ENCODE measurements around the gene UGT1A4. TPM values are rescaled to one million over a fixed set of nuclear protein-coding genes. Genes with fewer than 3 reads are reported as not detected.

UGT1A4 gene
- not detected for total RNA-seq
- long read RNA-seq = 0 reads

DNA sequence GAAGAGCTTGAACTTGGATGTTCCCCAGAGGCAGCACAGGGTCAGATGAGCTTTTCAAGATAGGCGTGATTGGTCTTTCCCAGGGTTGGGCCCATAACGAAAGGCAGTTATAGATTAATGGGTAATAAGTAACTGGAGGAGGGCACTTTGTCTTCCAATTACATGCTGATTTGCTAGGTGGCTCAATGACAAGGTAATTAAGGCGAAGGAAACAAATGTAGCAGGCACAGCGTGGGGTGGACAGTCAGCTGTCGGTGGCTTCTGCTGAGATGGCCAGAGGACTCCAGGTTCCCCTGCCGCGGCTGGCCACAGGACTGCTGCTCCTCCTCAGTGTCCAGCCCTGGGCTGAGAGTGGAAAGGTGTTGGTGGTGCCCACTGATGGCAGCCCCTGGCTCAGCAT lies at the start of gene UGT1A4:
Gene UGT1A4, plus strand, starts transcription at position 185 of the 400 bp plus-strand sequence. Its CDS starts 85 bp downstream, at position 270.
- intact Hi-C loops (cut with DNase I) = no loop called here
- DNase-seq (ENCODE audit: missing footprints) (no peak), ATAC-seq (no peak)

DNA sequence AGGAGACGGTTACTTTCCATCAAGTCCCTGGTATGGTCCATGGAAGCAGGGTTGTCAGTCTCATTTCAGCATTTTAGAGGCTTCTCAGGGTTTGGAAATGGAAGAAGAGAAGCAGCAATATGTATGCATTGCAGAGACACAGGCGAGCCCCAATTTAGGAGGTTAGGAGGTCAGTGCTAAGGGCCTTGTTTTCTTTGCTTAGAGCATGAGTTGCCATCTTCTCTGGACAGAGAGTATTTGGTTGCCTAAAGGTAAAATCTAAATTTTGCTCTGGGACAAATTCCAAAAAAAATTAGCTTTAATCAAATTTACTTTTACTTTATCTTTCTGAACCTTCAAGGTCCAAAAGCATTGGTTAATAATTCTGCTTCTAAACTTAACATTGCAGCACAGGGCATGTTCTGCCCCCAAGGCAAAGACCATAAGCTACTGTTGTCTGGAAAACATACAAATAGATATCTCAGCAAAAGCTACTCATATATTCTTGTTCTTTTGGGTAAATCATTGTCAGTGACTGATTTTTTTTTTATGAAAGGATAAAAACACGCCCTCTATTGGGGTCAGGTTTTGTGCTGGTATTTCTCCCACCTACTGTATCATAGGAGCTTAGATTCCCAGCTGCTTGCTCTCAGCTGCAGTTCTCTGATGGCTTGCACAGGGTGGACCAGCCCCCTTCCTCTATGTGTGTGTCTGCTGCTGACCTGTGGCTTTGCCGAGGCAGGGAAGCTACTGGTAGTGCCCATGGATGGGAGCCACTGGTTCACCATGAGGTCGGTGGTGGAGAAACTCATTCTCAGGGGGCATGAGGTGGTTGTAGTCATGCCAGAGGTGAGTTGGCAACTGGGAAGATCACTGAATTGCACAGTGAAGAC lies 47.0 kb upstream of the UGT1A4 start, which contains the start of gene UGT1A9:
Gene UGT1A9, plus strand, starts transcription at position 609 of the 872 bp plus-strand sequence. Its CDS starts 37 bp downstream, at position 646.
- no peak for ATAC-seq
- intact Hi-C loops (cut with DNase I) = no loop called here
- DNase-seq (ENCODE audit: missing footprints) = no peak

DNA sequence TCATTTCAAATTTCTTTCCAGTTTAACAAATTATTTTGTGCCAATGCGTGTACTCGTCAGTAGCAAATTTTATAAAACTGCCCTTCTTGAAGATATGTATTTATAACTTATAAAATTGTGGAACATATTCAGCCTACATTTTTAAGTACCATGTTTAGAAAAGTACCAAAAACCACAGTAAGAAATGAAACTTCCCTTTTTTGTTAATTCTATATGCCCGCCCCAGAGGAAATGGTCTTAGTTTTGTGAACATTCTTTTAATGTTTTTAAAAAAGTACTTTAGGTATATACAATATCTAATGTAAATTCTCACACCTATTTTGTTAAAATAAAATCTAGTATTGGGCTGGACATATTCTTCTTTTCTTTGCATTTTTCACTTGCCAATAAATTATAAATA lies 45.6 kb upstream of the UGT1A4 start:
- no peak for ATAC-seq
- DNase-seq (ENCODE audit: missing footprints) = no peak
- intact Hi-C loops (cut with DNase I) = no loop called here

DNA sequence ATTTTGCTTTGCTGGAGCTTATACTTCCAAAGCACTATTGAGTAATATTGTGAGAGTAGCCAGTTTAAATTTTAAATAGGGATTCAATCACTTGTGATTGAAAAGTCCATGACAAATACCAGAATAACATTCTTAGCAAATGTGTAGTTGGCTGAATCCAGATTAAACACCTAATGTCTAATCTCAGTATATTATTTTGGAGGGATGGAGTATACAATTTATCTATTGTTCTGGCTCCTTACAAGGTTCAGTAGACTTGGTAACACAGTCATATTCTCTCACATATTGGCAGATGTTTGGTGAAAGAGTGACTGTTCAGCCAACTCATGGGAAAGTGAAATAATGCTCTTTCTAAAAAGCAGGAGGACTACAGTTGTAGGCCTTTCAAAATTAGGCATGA lies 44.6 kb upstream of the UGT1A4 start:
- no peak for DNase-seq (ENCODE audit: missing footprints)
- intact Hi-C loops (cut with DNase I) = no loop called here
- ATAC-seq = no peak

DNA sequence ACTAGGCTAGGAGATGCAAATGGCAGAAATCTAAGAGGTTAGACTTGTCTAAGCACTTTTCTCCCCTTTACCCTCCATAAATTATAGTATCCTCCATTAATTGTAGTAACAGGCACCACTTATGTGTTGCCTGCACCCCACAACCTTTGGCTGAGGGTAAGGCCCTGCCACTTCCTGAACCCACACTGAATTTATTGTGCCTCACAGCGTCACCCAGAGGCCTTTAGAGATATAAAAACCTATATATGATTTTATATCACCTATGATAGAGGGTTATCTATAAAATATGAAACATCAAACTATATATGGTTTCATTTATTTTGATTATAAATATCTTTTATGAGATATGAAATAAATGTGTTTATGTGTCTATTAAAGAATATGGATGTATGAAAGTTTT lies 44.2 kb upstream of the UGT1A4 start:
- intact Hi-C loops (cut with DNase I) = no loop called here
- ATAC-seq (no peak), DNase-seq (ENCODE audit: missing footprints) (no peak)

DNA sequence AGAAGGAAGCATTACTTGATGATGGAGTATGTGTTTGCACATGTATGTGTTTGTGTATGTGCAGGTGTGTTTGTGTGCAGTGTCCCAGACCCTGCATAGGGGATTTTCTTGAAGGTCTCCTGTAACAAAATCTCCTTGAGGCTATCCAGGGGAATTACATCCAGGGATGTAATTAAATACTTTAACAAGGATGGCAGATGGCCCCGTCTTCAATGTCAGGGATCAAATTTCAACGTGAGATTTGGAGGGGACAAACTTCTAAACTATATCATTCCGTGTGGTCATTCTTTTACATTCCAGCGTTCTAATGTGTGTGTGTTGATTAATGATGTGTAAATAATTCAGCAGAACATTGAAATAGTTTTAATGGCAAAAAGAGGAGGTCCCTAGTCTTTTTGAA lies 43.5 kb upstream of the UGT1A4 start:
- intact Hi-C loops (cut with DNase I) = no loop called here
- no peak for ATAC-seq
- DNase-seq (ENCODE audit: missing footprints) = no peak

DNA sequence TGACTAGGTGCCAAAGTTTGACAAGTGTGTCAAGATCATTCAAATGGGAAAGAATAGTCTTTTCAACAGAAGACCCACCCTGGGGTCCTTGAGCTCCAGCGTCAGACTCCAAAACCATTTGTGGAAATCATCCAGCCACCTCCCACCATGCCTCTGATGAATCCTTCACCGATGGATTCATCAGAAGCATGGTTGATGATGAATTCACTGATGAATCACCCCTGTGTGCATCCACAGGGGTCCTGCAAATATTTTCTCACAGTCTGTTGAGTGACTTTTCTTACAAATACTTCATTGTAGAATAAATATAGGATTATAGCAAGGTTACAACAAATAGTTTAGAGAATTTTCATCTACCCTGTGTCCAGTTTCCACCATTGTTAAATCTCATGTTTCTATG lies 42.5 kb upstream of the UGT1A4 start:
- intact Hi-C loops (cut with DNase I) = no loop called here
- DNase-seq (ENCODE audit: missing footprints) = no peak

DNA sequence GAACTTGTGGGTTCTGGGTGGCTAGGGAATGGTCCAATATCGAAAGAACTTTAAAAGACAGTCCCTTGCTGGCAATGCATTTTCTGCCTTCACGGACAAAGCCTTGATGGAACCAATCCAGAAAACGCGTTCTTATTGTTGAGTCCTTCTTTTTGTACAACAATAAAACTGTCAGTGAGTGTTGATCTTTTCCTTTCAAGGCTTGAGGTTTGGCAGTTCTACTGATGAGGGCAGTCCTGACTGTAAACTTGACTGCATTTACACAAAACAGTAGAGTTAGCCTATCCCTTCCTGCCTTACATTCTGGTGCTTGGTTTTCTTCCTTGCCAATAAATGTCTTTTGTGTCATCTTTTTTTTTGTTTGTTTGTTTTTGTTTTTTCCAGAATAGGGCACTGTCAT lies 39.3 kb upstream of the UGT1A4 start:
- ATAC-seq (no peak), DNase-seq (ENCODE audit: missing footprints) (no peak)
- intact Hi-C loops (cut with DNase I) = no loop called here

More for the DNA sequence above, 42.5 kb upstream of the UGT1A4 start:
- ATAC-seq = no peak

DNA sequence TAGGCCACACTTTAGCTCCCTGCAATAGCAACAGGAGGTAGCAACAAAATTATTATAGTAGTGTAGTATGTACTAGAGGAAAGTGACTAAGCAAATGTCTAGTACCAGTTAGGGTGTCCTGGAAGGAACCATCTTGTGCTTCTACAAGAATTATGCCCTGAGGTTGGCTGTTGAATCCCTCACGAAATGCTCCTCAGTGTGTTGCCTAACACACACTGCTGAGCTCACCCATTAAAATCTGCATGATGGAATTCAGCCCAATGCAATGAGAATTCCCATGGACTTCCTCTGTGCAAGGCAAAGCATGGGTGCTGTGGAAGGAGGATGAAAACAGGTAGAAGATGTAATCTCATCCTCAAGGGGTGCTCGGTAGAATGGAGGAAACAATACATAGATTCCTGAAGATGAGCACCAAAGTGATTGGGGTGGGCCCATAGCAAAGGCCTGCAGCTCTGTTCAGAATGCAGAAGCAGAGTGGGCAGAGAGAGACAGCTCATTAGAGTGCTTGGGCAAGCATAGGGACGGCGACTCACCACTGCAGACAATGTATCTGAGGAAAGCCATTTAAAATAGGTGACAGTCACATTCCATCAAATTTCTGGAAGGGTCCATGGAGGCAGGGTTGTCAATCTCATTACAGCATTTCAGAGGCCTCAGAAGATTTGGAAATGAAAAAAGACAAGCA lies 38.0 kb upstream of the UGT1A4 start:
- ATAC-seq (no peak), DNase-seq (ENCODE audit: missing footprints) (peak; percentile 31)
- intact Hi-C loops (cut with DNase I) = no loop called here

DNA sequence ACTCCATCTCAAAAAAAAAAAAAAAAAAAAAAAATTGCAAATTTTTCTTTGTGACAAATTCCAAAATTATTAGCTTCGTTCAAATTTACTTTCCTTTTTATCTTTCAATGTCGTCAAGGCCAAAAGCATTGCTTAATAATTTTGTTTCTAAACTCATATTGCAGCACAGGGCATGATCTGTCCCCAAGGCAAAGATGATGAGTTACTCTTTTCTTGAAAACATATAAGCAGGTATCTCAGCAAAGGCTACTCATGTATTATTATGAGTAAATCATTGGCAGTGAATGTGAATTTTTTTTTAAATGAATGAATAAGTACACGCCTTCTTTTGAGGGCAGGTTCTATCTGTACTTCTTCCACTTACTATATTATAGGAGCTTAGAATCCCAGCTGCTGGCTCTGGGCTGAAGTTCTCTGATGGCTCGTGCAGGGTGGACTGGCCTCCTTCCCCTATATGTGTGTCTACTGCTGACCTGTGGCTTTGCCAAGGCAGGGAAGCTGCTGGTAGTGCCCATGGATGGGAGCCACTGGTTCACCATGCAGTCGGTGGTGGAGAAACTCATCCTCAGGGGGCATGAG lies 36.9 kb upstream of the UGT1A4 start, which contains the start of gene UGT1A7:
Gene UGT1A7, plus strand, starts transcription at position 381 of the 579 bp plus-strand sequence. Its CDS starts 37 bp downstream, at position 418.
- no peak for ATAC-seq
- DNase-seq (ENCODE audit: missing footprints) = no peak
- intact Hi-C loops (cut with DNase I) = no loop called here

DNA sequence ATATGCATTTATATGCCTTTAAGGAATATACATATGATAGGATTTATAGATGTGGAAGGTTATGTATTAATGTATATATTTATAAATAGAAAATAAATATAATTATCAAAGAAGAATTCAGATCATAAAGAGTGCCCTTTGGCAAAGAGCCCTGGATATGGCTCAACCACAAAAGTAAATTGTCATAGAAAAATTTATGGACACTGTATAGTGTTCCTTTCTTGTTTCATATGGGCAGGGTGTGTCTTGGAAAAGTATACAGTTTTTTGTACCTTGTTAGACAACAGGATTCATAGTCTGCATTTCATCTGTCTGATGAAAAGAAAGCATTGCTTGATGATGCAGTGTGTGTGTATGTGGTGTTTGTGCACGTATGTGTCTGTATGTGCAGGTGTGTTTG lies 33.9 kb upstream of the UGT1A4 start:
- ATAC-seq = no peak

DNA sequence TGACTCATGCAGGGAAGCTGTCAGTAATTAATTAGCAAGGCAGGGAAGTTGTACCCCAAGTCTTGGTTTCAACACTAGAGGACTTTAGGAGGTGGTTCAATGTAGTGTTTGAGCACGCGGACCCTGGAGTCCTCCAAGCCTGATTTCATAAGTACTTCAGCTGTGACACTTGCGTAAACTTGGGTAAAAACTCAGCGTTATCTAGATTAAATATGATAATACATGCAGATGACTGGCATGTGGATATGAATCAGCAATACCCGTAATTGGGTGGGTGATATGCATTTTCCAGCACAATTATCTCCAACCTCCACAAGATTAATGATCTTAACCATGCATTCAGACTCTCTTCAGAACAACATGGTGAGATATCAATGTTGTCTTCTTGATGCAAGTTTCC lies 31.6 kb upstream of the UGT1A4 start:
- DNase-seq (ENCODE audit: missing footprints) = no peak
- ATAC-seq = no peak
- intact Hi-C loops (cut with DNase I) = no loop called here

More for the DNA sequence above, 33.9 kb upstream of the UGT1A4 start:
- no peak for DNase-seq (ENCODE audit: missing footprints)
- intact Hi-C loops (cut with DNase I) = no loop called here

DNA sequence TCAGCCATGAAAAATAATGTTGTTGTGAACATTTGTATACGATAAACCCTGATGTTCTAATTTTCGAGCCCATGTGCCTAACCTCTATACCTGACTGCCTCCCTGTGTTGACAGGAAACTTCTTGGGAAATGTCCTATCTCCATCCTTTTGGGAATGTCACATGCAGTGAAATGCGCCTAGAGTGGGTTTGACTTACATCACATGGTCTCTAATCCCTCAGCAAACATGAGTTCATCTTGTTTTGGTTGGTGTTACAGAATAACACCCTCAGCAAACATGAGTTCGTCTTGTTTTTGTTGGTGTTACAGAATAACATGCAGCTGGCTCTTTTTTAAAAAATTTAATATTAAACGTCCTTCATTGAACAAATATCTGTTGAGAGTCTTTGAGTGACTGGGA lies 30.2 kb upstream of the UGT1A4 start:
- no peak for ATAC-seq
- no peak for DNase-seq (ENCODE audit: missing footprints)
- intact Hi-C loops (cut with DNase I) = no loop called here

DNA sequence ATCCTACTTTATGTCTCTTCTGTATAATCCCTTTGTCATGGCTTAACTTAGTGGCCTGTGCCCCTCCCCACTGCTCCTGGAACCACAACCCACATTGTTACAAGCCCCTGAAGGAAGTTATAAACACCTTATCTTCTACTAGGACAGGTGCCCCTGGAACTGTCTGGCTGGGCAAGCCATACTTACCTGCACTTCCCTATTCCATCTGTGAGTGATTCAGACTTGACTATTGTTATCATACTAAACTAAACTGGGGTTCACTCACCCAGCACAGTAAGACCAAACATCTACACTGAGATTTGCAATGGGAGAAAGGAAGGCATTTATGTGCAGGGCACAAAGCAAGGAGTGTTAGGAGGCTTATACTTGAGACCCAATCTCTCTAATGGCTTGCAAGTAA lies 29.5 kb upstream of the UGT1A4 start:
- no peak for DNase-seq (ENCODE audit: missing footprints)

DNA sequence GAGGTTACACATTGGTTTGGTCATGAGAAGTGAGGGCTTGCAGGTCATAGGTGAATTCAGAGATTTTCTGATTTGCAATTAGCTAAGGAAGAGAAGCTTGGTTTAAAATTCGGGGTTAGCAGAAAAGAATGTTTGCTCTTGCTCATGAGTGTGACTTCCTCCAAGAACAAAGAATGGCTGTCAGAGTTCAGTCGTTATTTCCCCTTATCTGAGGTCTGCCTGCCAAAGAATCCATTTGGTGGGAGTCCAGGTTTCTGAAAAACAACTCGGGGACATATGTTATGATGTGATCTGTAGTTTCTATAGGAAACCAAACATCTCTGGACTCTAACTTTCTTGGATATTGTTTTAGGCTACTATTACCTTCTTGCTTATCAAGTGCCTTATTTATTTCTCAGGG lies 29.0 kb upstream of the UGT1A4 start:
- DNase-seq (ENCODE audit: missing footprints) (no peak), ATAC-seq (no peak)
- intact Hi-C loops (cut with DNase I) = no loop called here

More for the DNA sequence above, 29.5 kb upstream of the UGT1A4 start:
- no peak for ATAC-seq
- intact Hi-C loops (cut with DNase I) = no loop called here

DNA sequence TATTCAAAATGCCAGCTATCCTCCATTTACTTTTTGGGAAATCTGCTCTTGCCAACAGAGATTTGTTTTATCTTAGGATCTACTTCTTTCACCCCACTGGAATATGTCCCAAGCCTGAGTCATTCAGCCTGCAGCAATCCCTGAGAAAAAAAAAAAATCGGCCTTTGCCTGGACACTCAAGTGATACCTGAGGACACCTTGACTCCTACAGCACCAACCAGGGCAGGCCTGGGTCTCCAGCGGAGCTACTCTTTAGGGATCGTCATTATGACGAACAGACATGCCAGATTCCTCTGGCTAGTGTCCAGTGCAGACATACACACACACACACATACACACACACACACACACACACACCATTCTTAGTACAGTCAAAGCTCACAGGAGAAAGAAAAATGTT lies 28.1 kb upstream of the UGT1A4 start:
- DNase-seq (ENCODE audit: missing footprints) (no peak), ATAC-seq (no peak)
- intact Hi-C loops (cut with DNase I) = no loop called here

DNA sequence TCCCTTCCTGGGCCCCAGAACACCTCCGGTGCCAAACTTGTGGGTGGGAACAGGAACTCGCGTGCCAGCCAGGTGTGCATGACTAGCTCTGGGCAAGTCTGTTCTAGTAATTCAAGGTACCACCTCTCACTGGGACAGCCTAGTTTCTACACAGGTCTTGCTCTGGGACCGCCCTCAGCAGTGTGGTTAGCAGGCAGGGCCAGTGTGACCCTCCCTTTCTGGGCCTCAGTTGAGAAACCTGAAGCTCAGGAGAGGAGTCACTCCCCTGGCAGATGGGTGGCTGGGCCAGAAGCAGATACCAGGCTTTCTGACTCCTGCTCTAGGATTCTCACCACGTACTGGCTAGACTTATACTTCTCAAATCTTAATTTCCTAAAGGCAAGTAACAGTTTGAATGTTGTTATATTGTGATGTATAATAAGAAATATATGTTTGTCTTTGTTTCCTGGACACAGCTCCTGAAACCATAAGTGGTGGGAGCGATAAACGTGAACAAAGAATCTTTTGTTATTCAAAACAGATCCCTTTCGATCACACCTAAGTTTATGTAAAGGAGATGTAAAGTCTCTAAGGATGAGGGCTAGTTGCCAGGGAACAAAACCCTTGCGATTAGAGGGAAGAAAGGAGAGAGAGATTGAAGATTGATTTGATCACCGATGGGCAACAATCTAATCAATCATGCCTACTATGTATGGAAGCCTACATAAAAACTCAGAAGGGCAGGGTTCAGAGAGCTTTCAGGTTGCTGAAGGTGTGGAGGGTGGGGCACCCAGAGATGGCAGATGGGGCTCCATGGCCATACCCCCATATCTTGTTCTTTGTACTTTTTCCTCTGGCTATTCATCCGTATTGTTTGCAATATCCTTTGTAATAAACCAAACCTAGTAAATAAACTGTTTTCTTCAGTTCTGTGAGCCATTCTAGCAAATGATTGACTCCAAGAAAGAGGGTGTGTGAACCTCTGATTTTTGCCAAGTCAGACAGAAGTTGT lies 26.8 kb upstream of the UGT1A4 start:
- no peak for DNase-seq (ENCODE audit: missing footprints)
- intact Hi-C loops (cut with DNase I) = no loop called here

DNA sequence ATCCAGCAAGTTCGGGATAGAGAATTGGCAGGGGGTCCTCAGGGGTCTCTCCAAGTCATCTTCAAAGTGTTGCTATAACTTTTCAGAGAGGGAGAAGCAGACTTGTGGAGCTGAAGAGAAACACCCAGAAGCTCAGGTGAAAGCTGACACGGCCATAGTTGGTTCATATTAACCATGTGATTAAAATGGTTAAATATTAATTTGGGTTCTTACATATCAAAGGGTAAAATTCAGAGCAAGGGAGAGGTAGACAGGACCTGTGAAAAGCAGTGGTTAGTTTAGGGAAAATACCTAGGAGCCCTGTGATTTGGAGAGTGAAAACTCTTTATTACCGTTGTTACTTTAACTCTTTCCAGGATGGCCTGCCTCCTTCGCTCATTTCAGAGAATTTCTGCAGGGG lies 25.9 kb upstream of the UGT1A4 start, which contains the start of gene UGT1A6:
Gene UGT1A6, plus strand, starts transcription at position 243 of the 400 bp plus-strand sequence. Its CDS starts 115 bp downstream, at position 358.
- DNase-seq (ENCODE audit: missing footprints) = no peak
- ATAC-seq = no peak
- intact Hi-C loops (cut with DNase I) = no loop called here

More for the DNA sequence above, 26.8 kb upstream of the UGT1A4 start:
- no peak for ATAC-seq
